Astrocyte (in vitro differentiated cells and primary cell): ENCODE data around the gene CACNG3.

ENCODE experiments used
- EZH2 ChIP-seq: IDR thresholded peaks from 2 replicates; pipeline ENCODE4 v1.6.1; 2012; ENCODE audit warnings: mild to moderate bottlenecking, low read length, inconsistent platforms; ENCODE audit not compliant: insufficient read depth
- TF ChIP-seq, protein P1 (sequence below): IDR thresholded peaks from 2 replicates; pipeline ENCODE4 v1.5.1; 2011; ENCODE audit warnings: low read depth, mild to moderate bottlenecking, inconsistent platforms, low read length, moderate library complexity; ENCODE audit not compliant: insufficient read depth

- TF ChIP-seq, protein P1, sequence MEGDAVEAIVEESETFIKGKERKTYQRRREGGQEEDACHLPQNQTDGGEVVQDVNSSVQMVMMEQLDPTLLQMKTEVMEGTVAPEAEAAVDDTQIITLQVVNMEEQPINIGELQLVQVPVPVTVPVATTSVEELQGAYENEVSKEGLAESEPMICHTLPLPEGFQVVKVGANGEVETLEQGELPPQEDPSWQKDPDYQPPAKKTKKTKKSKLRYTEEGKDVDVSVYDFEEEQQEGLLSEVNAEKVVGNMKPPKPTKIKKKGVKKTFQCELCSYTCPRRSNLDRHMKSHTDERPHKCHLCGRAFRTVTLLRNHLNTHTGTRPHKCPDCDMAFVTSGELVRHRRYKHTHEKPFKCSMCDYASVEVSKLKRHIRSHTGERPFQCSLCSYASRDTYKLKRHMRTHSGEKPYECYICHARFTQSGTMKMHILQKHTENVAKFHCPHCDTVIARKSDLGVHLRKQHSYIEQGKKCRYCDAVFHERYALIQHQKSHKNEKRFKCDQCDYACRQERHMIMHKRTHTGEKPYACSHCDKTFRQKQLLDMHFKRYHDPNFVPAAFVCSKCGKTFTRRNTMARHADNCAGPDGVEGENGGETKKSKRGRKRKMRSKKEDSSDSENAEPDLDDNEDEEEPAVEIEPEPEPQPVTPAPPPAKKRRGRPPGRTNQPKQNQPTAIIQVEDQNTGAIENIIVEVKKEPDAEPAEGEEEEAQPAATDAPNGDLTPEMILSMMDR = no peak
- no peak for TF ChIP-seq EZH2
Measured at GRCh38 chr16:24297375-24297774, 41.2 kb downstream of the CACNG3 start.
